ENCODE measurements around the gene SNTG2.

Gene SNTG2

DNA sequence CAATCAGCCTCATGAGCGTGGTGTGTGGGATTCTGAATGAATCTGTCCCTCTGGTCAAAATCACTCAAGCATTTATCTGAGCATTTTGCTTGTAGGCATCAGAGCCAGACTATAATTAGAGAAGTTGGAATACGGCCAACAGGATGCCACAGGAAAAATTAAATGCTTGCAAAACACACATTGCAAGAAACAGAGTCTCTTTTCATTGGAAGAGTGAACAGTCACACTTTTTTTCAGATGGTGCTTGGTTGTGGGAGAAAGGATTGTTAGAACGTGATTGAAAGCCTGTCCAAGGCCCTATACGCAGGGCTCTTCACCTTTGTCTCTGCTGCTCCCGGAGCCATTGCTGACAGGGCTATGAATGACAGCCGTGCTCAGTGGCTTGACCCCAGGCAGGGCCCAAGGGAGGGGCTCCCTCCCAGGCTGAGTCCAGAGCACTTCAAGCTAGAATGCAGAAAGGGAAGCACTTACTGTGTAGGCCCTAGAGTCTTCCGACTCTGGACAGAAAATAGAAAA lies 59.8 kb downstream of the SNTG2 start:
- no peak for DNase-seq

DNA sequence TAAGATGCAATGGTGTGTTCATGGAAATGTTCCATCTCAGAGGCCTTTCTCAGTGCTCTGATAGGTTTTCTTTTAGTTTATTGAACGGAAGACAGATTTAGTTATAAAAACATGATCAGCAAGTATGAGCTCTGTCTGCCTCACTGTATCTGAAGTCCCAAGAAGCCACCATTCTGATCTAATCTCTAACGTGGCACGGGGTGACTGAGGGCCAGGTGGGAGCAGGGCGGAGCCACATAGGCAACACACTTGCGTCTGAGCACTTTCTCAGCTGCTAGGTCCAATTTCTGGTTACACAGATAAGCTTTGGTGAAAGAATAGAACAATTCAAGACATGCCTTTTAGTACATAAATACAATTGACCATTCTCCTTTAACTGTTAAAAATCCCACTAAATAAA lies 60.4 kb downstream of the SNTG2 start:
- no peak for DNase-seq

DNA sequence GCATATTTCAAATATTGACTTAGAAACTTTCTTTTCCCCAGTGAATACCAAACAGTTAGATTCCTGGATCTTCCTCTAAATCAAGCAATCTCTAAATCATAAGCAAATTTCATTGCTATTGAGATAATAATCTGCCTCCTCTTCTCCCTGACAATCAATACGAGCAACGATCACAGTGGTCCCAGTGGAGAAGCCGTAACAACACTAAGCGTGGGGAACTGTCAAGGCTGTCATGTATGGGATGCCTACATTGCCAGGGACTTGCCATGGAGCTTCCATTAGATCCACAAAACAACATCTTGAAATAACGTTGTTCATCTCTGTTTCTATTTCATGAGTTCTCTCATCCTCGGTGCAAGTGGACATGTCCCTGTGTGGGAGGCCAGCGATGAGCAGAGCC lies 61.3 kb downstream of the SNTG2 start:
- DNase-seq, result no peak

DNA sequence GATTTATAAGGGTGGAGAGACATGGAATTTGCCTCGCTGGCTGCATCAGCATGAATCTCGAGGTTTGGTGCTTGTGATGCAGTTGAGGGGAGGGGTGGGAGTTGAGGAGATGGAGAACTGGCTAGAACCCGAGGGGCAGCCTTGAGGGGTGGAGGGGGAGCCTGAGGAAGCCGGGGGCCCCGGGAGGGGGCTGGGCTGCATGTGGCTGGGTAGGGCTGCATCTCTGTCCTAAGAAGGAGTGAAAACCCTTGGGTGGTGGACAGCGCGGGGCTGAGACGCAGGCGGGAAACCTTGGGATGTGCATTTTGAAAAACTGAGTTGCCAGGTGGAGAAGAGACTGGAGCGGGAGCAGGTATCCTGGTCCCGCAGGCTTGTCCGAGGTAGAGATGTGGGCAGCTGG lies 64.2 kb downstream of the SNTG2 start:
- no peak for DNase-seq

DNA sequence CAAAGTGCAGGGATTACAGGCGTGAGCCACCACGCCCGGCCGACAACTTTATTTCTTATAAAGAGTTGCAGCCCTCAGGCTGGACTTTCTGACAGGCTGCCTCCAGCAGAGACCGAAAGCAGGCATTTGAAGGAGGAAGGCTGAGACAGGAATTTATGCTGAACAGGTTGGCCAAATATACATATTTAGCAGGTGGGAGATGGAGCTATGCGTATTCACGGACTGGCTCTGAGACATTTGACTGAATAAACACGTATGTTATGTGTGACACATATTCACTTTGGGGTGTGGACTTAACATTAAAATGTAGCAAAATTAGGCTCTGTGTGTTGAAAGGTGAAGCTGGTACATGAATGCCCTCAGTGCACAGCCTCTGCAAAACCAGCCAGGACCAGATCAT lies 65.9 kb downstream of the SNTG2 start:
- DNase-seq, result no peak

DNA sequence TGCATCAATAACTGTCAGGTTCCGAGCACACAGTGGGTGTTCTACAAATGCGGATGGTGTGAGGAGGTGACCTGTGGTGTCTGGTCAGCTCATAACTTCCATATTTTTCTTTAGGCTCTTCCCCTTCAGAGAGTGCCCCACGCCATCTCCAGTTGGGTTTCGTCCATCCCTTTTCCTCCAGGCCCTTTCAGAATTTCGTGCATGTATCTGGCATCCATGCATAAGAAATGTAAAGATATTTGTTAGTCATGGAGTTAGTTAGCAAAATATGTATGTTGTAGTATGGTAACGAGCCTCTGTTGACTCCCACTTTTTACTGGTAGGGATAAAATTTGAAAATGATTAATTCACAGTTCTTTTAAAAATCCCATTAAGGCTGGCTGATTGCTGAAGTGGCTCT lies 67.2 kb downstream of the SNTG2 start:
- no peak for DNase-seq

DNA sequence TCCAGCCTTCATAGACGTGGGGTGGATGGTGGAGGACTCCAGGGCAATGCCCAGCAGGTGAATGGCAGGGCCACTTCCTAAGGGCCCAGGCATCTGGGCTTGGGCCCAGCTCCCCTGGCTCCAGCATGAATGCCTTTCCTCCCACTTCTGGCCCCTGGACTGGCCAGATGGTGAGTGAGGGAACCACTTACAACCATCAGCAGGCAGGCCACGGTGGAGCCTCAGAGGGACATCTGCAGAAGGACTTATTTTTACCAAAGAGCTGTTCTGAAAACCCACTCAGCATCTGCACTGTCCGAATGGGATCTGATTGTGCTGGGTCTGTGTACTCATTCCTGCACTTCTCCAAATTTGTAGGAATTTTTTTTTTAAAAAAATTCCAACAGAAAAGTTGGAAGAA lies 69.6 kb downstream of the SNTG2 start:
- DNase-seq, result no peak

DNA sequence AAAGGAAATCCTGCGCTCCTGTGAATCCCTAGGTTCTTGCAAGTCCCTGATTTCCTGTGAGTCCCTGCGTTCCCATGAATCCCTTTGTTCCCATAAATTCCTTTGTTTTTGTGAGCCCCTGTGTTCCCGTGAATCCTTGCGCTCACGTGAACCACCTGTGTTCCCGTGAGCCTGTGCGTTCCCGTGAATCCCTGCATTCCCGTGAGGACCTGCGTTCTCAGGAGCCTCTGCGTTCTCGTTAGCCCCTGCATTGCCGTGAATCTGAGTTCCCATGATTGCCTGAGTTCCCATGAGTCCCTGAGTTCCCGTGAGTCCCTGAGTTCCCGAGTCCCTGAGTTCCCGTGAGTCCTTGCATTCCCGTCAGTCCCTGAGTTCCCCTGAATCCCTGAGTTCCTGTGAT lies 71.5 kb downstream of the SNTG2 start:
- DNase-seq, result no peak

DNA sequence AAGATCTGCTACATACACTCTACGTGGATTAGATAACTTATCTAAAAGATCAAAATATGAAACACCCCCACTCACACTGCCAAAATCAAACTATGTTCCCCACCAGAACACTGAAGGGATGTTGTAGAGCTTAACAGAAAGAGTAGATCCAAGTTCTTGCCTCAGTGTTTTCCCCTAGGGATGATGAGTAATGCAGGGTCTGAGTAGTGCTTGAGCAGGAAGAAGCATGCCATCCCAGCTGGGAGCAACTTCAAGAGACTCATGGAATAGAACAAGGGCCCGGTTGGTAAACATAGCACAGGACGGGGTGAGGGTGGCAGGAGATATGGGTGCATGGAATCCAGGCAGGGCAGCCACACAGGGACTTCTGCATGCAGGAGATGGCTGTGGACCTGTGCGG lies 74.3 kb downstream of the SNTG2 start:
- DNase-seq, result no peak

DNA sequence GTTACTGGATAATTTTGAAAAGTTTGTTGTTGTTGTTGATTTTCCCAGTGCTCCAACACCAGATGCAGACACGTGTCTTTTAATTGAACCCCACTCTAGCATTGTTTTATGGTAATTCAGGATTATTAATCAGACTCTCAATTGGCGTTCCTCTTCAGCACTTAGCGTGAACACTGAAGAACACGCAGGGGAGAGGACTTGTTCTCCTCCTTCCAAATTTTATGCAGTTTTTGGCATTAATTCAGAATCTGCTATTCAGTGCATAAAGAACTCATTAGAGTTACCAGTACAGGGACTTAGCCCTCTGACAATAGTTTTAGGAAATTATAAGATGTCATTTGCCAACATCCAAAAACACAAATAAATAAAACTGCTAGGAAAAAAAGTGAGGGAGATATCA lies 75.5 kb downstream of the SNTG2 start:
- no peak for DNase-seq

DNA sequence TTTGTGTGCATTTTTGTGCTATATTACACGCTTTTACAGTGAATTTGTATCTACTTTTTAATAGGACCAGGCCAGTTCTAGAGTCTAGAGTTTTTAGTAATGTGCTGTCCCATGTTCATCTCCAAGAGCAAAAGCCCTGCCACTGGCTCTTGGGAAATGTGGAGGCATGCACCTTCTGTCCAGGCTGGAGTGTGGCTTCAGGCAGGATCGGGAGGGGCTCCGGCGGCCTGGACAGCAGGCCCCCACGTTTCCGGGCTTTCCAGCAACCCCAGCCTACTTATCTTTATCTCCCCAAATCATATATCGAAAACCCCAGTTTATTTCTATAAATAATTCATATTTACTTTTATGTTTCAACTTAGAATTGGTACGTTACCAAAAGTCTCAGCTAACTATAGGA lies 78.2 kb downstream of the SNTG2 start:
- no peak for DNase-seq

DNA sequence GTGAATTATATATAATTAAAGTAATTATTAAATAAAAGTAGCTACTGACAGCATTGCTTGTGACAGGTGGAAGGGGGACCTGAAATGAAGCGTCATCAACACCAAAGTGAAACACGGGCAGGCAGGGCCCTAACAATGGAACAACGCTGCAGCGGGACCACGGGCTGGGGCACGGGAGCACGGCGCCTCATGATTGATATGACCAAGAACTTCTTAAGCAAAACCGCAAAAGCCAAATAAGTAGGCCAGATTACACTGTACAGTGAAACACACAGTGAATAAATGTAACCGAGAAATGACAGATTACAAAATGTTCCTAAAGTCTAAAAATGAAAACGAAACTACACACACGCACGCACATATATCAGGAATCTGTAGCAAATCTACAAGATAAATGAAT lies 81.4 kb downstream of the SNTG2 start:
- peak; percentile 41 for DNase-seq

DNA sequence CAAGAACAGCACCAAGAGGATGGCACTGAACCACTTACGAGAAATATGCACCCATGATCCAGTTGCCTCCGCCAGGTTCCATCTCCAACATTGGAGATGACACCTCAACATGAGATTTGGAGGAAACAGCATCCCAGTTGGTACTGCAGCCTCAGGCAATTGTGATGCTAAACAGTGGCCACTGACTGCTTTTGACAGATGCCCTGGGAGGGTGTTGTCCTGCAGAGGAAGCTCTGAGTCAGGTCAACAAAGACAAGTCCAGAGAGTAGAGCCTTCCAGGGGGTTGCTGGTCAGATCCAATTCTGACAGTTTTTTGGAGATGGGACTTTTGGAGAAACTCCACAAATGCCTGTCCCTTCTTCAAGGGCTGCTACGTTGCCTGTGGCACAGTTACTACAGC lies 82.4 kb downstream of the SNTG2 start:
- no peak for DNase-seq

DNA sequence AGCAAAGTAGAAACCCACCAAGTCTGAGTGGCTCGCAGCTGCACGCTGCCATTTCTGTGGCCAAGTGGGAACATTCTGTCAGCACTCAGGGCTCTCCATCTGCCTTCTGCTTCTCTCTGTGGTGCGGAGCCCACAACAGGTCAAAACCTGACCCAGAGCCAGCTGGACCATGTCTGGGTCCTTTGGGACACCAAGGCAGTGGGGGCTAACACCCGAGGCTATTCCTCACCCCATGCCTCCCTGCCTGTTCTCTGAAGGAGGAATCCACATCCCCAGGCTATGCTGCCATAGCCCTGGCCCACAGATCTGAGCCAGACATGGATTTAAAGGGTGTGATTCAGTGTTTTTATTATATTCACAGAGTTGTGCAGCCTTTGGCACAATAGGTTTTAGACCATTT lies 86.4 kb downstream of the SNTG2 start:
- DNase-seq, result no peak

DNA sequence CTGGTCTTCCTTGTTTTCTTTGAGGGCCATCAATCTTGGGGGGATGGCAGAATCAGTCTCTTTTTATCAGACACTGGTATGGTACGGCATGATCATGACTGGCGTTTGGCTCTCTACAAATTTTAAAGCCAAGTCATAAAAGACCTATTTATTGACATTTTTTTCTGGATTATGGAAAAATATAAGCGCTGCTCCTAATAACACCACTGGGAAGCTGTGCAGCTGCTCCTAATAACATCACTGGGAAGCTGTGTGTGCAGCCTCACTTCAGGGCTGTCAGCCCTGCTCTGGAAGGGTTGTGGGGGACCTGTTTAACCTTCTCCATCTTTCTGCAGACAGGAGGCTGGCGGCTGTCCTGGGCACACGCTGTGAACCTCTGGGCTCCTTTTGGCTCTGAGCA lies 88.9 kb downstream of the SNTG2 start:
- DNase-seq, result no peak

DNA sequence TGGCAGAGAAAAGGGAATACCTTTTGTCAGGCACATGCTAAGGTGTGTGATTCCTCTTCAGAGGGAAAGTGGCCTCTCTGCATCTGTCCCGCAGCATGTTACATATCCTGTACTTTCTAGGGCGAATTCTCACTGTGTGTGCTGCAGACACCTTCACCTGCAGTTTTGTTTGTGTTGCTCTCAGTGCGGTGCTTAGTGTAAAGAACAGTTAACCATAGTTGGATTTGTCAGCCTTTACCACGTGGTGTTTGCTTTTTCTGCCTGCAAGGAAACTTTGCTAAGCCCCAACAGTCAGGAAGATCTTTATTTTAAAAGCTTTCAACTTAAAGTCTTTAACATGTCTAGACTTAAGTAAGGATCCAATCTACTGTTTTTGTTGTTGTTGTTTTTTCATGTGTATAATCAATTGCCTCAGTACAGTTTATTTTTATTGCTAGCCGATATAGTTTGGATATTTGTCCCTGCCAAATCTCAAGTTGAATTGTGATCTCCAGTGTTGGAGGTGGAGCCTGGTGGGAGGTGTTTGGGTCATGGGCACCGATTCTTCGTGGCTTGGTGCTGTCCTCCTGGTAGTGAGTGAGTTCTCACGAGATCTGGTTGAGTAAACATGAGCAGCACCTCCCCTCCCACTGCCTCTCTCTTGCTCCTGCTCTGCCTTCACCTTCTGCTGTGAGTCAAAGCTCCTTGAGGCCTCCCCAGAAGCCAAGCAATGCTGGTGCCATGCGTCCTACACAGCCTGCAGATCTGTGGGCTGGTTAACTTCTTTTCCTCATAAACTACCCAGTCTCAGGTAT lies 90.6 kb downstream of the SNTG2 start:
- no peak for DNase-seq

DNA sequence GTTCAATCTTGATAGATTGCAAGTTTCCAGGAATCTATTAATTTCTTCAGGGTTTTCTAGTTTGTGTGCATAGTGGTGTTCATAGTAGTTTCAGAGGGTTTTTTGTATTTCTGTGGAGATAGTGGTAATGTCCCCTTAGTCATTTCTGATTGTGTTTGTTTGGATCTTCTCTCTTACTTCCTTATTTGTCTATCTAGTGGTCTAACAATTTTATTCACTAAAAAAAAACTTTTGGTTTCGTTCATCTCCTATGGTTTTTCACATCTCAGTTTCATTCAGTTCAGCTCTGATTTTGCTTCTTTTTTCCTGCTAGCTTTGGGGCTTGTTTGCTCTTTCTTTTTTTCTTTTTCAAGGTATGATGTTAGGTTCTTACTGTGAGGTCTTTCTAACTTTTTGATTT lies 94.5 kb downstream of the SNTG2 start:
- peak; percentile 1 for DNase-seq

DNA sequence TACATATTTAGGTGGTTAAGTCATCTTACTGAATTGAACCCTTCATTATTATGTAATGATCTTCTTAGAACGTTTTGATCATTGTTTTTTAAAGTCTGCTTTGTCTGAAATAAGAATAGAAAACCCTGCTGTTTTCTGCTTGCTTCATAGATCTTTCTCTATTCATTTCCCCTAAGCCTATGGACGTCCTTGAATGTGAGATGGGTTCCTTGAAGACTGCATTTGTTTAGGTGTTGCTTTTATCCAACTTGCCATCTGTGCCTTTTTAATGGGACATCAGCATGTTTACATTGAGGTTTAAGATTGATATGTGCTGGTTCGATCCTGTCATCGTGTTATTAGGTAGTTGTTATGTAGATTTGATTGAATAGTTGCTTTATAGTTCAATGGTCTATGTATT lies 95.4 kb downstream of the SNTG2 start:
- no peak for DNase-seq

DNA sequence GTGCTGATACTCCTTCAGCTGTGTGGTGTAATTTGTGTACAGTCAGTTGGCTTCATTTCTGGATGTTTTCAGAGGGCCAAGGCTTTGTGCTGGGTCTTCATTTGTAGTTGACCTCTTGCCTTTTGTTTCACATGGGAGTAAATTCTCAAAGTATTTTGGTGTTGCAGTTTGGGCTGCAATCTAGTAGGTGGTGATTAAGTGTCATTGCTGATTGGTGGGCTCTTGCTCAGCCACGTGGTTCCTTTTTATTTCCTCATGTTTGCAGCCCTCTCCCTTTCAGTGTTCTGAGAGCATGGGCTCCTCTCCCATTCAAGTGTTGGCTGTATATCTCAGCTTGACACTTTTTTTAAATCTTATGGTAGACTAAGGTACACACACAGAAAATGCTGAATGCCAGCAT lies 96.8 kb downstream of the SNTG2 start:
- peak; percentile 1 for DNase-seq

DNA sequence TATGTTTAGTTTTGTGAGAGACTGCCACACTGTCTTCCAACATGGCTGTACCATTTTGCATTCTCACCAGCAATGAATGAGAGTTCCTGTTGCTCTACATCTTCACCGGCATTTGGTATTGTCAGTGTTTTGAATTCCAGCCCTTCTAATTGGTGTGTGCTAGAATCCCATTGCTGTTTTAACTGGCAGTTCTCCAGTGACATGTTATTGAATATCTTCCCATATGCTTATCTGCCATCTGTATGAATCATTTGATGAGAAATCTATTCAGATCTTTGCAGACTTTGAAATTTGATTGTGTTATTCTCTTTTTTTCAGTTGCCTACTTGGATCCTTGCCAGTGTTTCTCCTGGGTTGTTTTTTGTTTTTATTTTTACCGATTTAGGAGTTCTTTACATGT lies 99.0 kb downstream of the SNTG2 start:
- no peak for DNase-seq

DNA sequence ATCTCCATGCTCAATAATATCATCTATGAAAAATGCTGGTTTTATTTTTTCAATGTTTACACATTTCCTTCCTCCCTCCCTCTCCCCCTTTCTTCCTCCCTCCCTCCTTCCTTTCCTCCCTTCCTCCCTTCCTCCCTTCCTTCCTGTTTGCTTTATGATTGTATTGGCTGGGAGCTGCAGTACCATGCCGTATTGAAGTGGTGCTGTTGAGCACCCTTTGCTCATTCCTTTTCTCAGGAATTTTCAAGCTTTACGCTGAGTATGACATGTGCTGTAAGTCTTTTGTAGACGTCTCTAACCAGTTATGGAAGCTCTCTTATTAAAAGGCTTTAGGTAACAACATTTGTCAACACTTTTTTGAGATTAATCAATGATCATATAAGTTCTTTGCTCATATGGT lies 100.4 kb downstream of the SNTG2 start:
- DNase-seq, result no peak

DNA sequence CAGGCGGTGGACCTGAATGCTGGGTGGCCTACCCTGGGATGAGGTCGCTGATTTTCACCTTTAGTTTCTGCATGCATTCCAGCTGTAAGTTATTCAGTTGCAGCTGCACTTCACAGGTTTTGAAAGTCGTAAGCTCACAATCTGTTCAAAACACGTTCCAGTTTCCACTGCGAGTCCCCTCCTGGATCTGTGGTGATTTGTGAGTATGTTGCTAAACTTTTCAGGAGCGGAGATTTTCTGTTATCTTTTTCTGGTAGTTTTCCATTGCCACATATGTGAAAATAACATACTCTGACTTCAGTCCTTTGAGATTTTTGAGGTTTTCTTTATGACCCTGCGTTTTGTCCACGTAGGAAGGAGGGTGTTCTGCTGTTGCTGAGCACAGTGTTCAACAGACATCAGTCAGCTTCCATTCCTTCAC lies 102.1 kb downstream of the SNTG2 start:
- no peak for DNase-seq

DNA sequence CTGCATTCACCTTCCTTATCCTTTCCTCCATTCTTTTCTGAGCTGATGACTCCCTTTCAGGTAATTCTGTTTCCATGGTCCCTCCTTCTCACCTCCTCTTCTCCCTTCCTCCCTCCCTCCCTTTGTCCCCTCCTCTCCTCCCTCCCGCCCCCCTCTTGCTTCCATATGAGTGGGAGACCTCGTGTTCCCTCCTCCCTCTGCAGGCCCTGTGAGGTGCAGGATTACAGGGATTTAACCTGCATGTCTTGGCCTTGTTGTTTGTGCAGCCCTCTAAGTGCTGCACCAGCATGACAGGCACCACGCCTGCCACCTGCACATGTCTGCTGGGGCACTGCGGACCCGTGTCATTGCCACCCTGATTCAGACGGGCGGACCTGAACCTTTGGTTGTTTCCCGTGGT lies 103.1 kb downstream of the SNTG2 start:
- DNase-seq, result no peak

DNA sequence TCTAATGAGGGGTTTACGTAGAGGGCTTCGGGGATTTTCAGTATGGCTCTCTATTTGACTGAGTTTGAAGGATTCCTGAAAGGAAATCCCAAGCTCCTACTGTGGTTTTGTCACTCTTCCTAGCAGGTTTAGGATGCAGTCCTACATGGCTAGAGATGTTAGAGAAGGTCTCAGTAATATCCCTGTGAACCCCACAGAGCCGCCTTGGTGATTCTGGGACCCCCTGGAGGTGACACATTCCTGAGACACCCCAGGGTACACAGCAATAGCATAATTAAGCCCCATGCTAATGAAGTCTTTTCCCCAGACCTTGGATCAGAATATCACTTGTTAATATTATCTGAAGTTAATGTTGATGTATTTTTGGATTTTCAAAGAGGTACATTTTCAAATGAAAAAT lies 103.8 kb downstream of the SNTG2 start:
- DNase-seq, result no peak

DNA sequence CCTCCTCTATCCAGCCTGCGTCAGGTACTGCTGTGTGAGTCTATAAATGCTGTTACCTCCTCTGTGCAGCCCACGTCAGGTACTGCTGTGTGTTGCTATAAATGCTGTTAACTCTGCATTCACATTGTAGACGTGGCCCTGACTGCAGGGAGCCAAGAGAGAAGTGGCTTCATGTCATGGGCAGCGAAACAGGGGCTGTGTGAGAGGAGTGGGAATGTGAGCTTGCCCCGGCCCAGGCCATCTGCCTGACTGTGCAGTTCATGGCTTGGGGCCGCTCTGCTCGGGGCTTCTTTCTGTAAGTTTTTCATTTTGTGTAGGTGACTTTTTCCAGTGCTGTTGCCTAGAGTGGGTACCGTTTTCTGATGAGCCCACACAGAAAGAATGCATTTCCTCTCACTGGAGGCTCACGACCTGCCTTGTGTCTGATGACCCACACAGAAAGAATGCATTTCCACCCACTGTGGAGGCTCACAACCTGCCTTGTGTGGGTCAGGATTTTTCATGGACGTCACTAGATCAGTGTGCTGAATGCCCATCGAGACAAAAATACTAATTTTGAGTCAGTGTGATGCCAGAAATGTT lies 104.5 kb downstream of the SNTG2 start:
- DNase-seq, result no peak
